Glutamatergic neuron (in vitro differentiated cells): ENCODE results near the gene DICER1. TPM values are rescaled to one million over a fixed set of nuclear protein-coding genes. Genes with fewer than 3 reads are reported as not detected.

Source experiments
- DNase-seq: peaks from one replicate; pipeline ENCODE4 v3.0.0; 2022
- H3K27ac Mint-ChIP-seq: one replicate; pipeline ENCODE4 v1.8.0; 2020; ENCODE audit warnings: mild to moderate bottlenecking, mixed read lengths, inconsistent platforms; ENCODE audit not compliant: unreplicated experiment
- H3K27me3 Mint-ChIP-seq: one replicate; pipeline ENCODE4 v1.8.0; 2020; ENCODE audit warnings: mild to moderate bottlenecking, moderate library complexity, mixed read lengths, inconsistent platforms; ENCODE audit not compliant: unreplicated experiment
- H3K36me3 Mint-ChIP-seq: one replicate; pipeline ENCODE4 v1.8.0; 2020; ENCODE audit warnings: mild to moderate bottlenecking, mixed read lengths, inconsistent platforms; ENCODE audit not compliant: unreplicated experiment
- H3K4me1 Mint-ChIP-seq: one replicate; pipeline ENCODE4 v1.8.0; 2020; ENCODE audit warnings: mild to moderate bottlenecking, low read depth, mixed read lengths, inconsistent platforms; ENCODE audit not compliant: unreplicated experiment
- H3K4me3 Mint-ChIP-seq: one replicate; pipeline ENCODE4 v1.8.0; 2020; ENCODE audit warnings: mild to moderate bottlenecking, mixed read lengths, inconsistent platforms; ENCODE audit not compliant: unreplicated experiment
- H3K9me3 Mint-ChIP-seq: one replicate; pipeline ENCODE4 v1.8.0; 2020; ENCODE audit warnings: mild to moderate bottlenecking, moderate library complexity, mixed read lengths, inconsistent platforms; ENCODE audit not compliant: unreplicated experiment
- total RNA-seq: library from RNA; stranded (reverse); fragmentation: NEBNext Ultra II Directional; extraction: Animal tissue kit (Norgen Biotek cat#: 25700); gene quantifications from one replicate; pipeline ENCODE4 v1.2.1, GENCODE V29; 2021; ENCODE audit not compliant: unreplicated experiment
- TF ChIP-seq, protein P1 (sequence below): fragments of 200-600 bp; sonication (generic); IDR thresholded peaks from one replicate; pipeline ENCODE4 v1.5.0; 2021; ENCODE audit not compliant: partially characterized antibody, unreplicated experiment

DICER1 gene
- total RNA-seq, 1 donor from 2014 or later, result 113 TPM

DNA sequence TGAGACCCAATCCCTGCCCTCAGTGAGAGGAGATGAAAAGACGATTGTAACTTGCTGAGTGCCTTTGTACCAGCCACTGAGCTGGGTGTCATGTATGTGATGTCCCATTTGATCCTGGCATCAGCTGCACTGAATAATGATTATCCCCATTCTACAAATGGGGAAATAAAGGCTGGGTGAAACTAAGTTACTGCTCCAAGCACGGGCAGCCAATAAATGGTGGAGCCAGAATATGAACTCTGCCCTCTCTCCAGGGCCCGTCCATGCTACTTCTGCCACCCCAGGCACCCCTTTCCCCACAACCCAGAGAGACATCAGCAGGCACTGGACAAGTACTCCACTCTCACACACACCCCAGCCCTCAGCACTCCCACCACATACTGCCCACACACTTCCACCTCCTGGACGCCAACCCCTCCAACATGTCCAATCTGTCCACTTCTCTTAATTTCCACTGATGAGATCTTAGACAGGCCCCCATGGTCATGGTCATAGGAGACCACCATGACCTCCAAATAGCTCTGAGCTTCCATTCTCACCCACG is 115.8 kb downstream of the DICER1 start:
- TF ChIP-seq, protein P1, sequence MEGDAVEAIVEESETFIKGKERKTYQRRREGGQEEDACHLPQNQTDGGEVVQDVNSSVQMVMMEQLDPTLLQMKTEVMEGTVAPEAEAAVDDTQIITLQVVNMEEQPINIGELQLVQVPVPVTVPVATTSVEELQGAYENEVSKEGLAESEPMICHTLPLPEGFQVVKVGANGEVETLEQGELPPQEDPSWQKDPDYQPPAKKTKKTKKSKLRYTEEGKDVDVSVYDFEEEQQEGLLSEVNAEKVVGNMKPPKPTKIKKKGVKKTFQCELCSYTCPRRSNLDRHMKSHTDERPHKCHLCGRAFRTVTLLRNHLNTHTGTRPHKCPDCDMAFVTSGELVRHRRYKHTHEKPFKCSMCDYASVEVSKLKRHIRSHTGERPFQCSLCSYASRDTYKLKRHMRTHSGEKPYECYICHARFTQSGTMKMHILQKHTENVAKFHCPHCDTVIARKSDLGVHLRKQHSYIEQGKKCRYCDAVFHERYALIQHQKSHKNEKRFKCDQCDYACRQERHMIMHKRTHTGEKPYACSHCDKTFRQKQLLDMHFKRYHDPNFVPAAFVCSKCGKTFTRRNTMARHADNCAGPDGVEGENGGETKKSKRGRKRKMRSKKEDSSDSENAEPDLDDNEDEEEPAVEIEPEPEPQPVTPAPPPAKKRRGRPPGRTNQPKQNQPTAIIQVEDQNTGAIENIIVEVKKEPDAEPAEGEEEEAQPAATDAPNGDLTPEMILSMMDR, result no peak
- no peaks in the 10 kb centered on the region for H3K9me3 Mint-ChIP-seq
- no peak for DNase-seq
- H3K27ac Mint-ChIP-seq, result no peak overlapping the region
- peaks cover 2% of the 10 kb centered on the region for H3K27me3 Mint-ChIP-seq
- peaks cover 3% of the 10 kb centered on the region for H3K36me3 Mint-ChIP-seq
- peaks cover 1% of the 10 kb centered on the region for H3K4me1 Mint-ChIP-seq
- H3K4me3 Mint-ChIP-seq, result no peak overlapping the region

DNA sequence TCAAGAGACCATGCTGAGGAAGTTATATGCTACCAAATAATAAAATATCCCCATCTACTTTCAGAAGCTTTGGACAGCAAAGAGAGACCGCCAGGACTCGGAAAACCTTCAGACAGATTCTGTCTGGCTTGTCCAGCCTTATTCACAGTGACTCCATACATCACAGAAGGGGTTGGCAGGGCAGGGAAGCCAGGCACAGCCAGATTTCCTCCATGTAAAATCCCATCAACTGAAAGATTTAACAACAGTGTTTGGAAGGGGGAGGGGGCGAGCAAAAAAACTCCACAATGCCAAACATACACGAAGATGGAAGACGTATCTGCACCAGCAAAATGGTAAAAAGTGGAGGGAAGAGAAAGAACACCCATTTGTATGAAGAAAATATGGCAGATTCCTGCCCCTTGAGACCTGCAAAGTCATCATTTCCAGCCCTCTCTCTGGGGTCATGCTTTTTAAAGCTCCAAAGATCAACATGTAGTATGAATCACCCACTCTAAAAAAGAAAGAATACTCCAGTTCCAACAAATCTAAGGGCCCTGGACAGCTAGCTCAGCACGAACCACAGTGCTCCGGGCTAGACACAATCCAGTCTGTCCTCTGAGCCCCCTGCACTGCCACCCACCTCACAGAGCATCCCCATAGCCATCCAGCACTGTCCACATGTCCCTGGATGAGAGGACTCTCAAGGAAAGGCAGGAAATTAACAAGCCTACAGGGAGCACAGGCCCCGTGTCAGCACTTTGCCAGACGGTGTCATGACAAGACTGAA is 116.4 kb downstream of the DICER1 start:
- Mint-ChIP-seq H3K27me3 (peaks cover 2% of the 10 kb centered on the region), H3K4me3 (no peak overlapping the region), H3K36me3 (peaks cover 3% of the 10 kb centered on the region), H3K4me1 (peaks cover 1% of the 10 kb centered on the region), H3K27ac (no peak overlapping the region), H3K9me3 (no peaks in the 10 kb centered on the region)
- DNase-seq, result no peak
- TF ChIP-seq, protein P1, result no peak

DNA sequence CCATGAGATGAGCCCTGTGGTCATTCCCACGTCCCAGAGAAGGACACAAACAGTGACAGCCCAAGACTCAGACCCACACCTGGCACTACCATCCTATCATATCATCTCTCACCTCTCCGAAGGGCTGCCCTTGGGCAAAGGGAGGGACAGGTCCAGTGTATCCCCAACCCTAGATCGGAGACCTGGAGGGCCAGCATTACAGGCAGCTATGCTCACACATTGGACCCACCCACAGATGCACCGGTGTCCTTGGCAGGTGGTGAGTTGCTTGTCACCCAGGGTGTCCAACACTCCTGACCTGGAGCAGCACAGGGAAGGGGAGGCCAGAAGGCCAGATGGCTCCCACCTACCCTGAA is 117.4 kb downstream of the DICER1 start:
- H3K4me1 Mint-ChIP-seq, result peaks cover 9% of the 10 kb centered on the region
- H3K9me3 Mint-ChIP-seq, result no peaks in the 10 kb centered on the region

DNA sequence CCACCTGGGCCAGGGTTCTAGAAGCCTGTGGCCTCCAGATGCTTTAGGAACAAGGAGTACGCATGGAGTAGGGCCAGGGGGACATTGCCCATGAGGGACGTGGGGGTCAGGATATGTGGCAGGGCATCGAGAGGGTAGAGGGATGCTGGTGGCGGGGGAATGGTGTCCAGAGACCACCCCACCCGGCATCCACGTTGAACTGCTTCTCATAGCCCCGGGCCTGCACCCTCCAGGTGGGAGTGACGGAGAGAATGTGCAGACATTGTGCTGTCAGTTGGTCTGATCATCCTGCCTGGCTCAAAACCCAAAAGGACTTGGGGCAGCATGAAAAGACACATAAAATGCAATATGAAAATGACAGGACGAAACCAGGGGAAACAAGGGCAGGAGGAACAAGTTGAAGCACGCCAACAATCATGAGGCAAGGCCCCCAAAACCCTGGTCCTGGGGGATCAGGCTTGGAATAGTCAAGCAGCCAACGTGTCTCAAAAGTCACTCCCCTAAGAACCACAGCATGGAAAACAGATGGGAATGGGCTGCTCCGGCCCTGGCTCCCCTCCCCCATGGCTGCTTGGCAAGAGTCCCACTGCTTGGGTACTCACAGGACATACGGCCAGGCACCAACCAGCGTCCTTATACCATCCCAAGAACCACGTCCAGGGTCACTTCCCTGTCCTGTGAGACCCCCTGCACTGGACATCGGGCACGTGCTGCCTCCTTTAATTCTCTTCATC is 117.9 kb downstream of the DICER1 start:
- Mint-ChIP-seq H3K4me1 (peaks cover 13% of the 10 kb centered on the region), H3K9me3 (no peaks in the 10 kb centered on the region), H3K4me3 (no peak overlapping the region), H3K27ac (no peak overlapping the region), H3K36me3 (peaks cover 3% of the 10 kb centered on the region), H3K27me3 (peaks cover 2% of the 10 kb centered on the region)
- TF ChIP-seq, protein P1, result no peak
- DNase-seq, result no peak

More for the DNA sequence above, 117.4 kb downstream of the DICER1 start:
- no peak overlapping the region for H3K27ac Mint-ChIP-seq
- no peak for DNase-seq
- TF ChIP-seq, protein P1, result no peak
- peaks cover 2% of the 10 kb centered on the region for H3K27me3 Mint-ChIP-seq
- H3K4me3 Mint-ChIP-seq, result no peak overlapping the region
- peaks cover 3% of the 10 kb centered on the region for H3K36me3 Mint-ChIP-seq
